ENCODE measurements around the gene WDR64. TPM values are rescaled to one million over a fixed set of nuclear protein-coding genes. Genes with fewer than 3 reads are reported as not detected.
"Not testable (repeated sequence)": the region's sequence is repeated elsewhere in the genome, so short reads cannot be mapped to it uniquely, and the experiment has no call there.

Gene WDR64
- total and polyA plus RNA-seq, 2 of the 4 experiments (the other 2 are of a cell fraction), result not detected

GRCh38 chr1:241659016-241659415 is 6.9 kb downstream of the WDR64 start:
- H2BK15ac ChIP-seq (ENCODE audit: low read depth, low read length); in situ Hi-C loops (cut with MboI; ENCODE audit: low sequenced_read_pairs); H3K14ac ChIP-seq (replicated peaks; ENCODE audit: low read depth, low read length); H2AFZ ChIP-seq (replicated peaks; ENCODE audit: low read length, poor library complexity); H3K9me3 ChIP-seq (ENCODE audit: control insufficient read depth, insufficient read depth, low read length); H3K79me1 ChIP-seq (ENCODE audit: low read depth in 1 of 2, low read length in 2 of 2); H4K91ac ChIP-seq (ENCODE audit: insufficient read depth, low read depth, low read length); intact Hi-C loops (cut with micrococcal nuclease); H3K4ac ChIP-seq (ENCODE audit: low read depth, low read length); DNase-seq; H3K4me2 ChIP-seq (ENCODE audit: low read depth, low read length); H3K36me3 ChIP-seq (ENCODE audit: control insufficient read depth, insufficient read depth, low read length); dilution Hi-C loops (cut with HindIII; ENCODE audit: low sequenced_read_pairs, unreplicated experiment); H2BK20ac ChIP-seq (ENCODE audit: low read depth, low read length); H2AK5ac ChIP-seq (ENCODE audit: low read depth, low read length); H3K9ac ChIP-seq (ENCODE audit: low read depth, low read length); H3K56ac ChIP-seq (ENCODE audit: extremely low read depth, insufficient read depth, low read length); H2BK120ac ChIP-seq (ENCODE audit: low read depth, low read length); H3K18ac ChIP-seq (ENCODE audit: low read depth, low read length); ATAC-seq (ENCODE audit: low read depth); H2BK5ac ChIP-seq (ENCODE audit: low read depth, low read length, poor library complexity, severe bottlenecking); H3K27me3 ChIP-seq (ENCODE audit: control insufficient read depth, insufficient read depth, low read length); BruUV-seq (replicated peaks); H3K23ac ChIP-seq (ENCODE audit: low read depth, low read length); H3K4me3 ChIP-seq (ENCODE audit: insufficient read depth, low read depth, low read length); POLR2A ChIA-PET (ENCODE audit: unreplicated experiment); H3K4me1 ChIP-seq (ENCODE audit: control insufficient read depth, insufficient read depth, low read length); H4K5ac ChIP-seq (ENCODE audit: low read depth, low read length); H3K9me1 ChIP-seq (ENCODE audit: insufficient read depth, low read length); H4K8ac ChIP-seq (ENCODE audit: low read depth in 2 of 2, low read length in 2 of 2); H3K27ac ChIP-seq (ENCODE audit: insufficient read depth, low read length); H4K20me1 ChIP-seq (ENCODE audit: insufficient read depth, low read length); CTCF ChIA-PET; H2AK9ac ChIP-seq (replicated peaks; ENCODE audit: low read depth, low read length, poor library complexity): not testable (repeated sequence)
- no CpG with 5 or more reads among the region's 2 CpGs for WGBS, 2 experiments (ENCODE audit: extremely low coverage in 2 of 2, insufficient read length in 1 of 2)
